MM.1S (cell line): ENCODE data around the gene CCNB1.
"Not testable (repeated sequence)": the region's sequence is repeated elsewhere in the genome, so short reads cannot be mapped to it uniquely, and the experiment has no call there.

ENCODE experiments used
- DNase-seq: peaks from one replicate; pipeline ENCODE4 v3.0.0-alpha.2; 2015
- H2AFZ ChIP-seq: fragments of 300-600 bp; sonication (generic); 2 replicates; pipeline ENCODE4 v1.6.0; 2016; ENCODE audit warnings: antibody characterized with exemption, low read length
- H3F3A ChIP-seq: fragments of 300-600 bp; sonication (generic); 2 replicates; pipeline ENCODE4 v1.6.1; 2016; ENCODE audit warnings: mild to moderate bottlenecking, antibody characterized with exemption, low read length, moderate library complexity, mixed read lengths; ENCODE audit not compliant: insufficient read depth
- H3K27ac ChIP-seq: fragments of 300-600 bp; sonication (generic); 2 replicates; pipeline ENCODE4 v1.5.1; 2016; ENCODE audit warnings: mild to moderate bottlenecking, low read length
- H3K27me3 ChIP-seq: fragments of 300-600 bp; sonication (generic); replicated peaks from 2 replicates; pipeline ENCODE4 v1.6.0; 2016; ENCODE audit warnings: low read length; ENCODE audit not compliant: insufficient read depth
- H3K36me3 ChIP-seq: fragments of 300-600 bp; sonication (generic); replicated peaks from 2 replicates; pipeline ENCODE4 v1.6.1; 2016; ENCODE audit warnings: mild to moderate bottlenecking, low read length, mixed read lengths; ENCODE audit not compliant: insufficient read depth
- H3K4me1 ChIP-seq: fragments of 300-600 bp; sonication (generic); 2 replicates; pipeline ENCODE4 v1.6.1; 2016; ENCODE audit warnings: low read length, mixed read lengths
- H3K4me2 ChIP-seq: fragments of 300-600 bp; sonication (generic); 2 replicates; pipeline ENCODE4 v1.6.0; 2016; ENCODE audit warnings: low read depth, low read length
- H3K4me3 ChIP-seq: fragments of 300-600 bp; sonication (generic); 2 replicates; pipeline ENCODE4 v1.5.1; 2016; ENCODE audit warnings: low read length, mixed read lengths
- H3K79me2 ChIP-seq: fragments of 300-600 bp; sonication (generic); 2 replicates; pipeline ENCODE4 v1.6.1; 2016; ENCODE audit warnings: mixed run types, low read length, mixed read lengths
- H3K9ac ChIP-seq: fragments of 300-600 bp; sonication (generic); 2 replicates; pipeline ENCODE4 v1.6.1; 2016; ENCODE audit warnings: low read length, mixed read lengths
- H3K9me2 ChIP-seq: fragments of 300-600 bp; sonication (generic); replicated peaks from 2 replicates; pipeline ENCODE4 v1.6.1; 2016; ENCODE audit warnings: mild to moderate bottlenecking, low read length, mixed read lengths; ENCODE audit not compliant: insufficient read depth
- H3K9me3 ChIP-seq: fragments of 300-600 bp; sonication (generic); replicated peaks from 2 replicates; pipeline ENCODE4 v1.6.1; 2016; ENCODE audit warnings: mild to moderate bottlenecking, low read length, mixed read lengths; ENCODE audit not compliant: insufficient read depth
- H4K20me1 ChIP-seq: fragments of 300-600 bp; sonication (generic); 2 replicates; pipeline ENCODE4 v1.6.1; 2016; ENCODE audit warnings: mild to moderate bottlenecking, low read length, moderate library complexity, mixed read lengths; ENCODE audit not compliant: insufficient read depth
- CTCF ChIP-seq: fragments of 300-600 bp; sonication (generic); IDR thresholded peaks from 2 replicates; pipeline ENCODE4 v1.5.1; 2016; ENCODE audit warnings: antibody characterized with exemption, low read length, mixed read lengths
- EZH2 ChIP-seq: fragments of 300-600 bp; sonication (generic); optimal IDR thresholded peaks from 2 replicates; pipeline ENCODE3; 2017; ENCODE audit warnings: low read depth, mild to moderate bottlenecking, antibody characterized with exemption, low read length, mixed read lengths
- EZH2phosphoT487 ChIP-seq: fragments of 300-600 bp; sonication (generic); IDR thresholded peaks from 2 replicates; pipeline ENCODE4 v1.6.1; 2018; ENCODE audit warnings: antibody characterized with exemption, low read length

The CCNB1 gene

GRCh38 chr5:69131304-69131703 lies 35.6 kb upstream of the CCNB1 start:
- Histone ChIP-seq H3K4me2 (no peak overlapping the region), H3K79me2 (no peaks in the 10 kb centered on the region), H3K9ac (no peak overlapping the region), H2AFZ (no peak overlapping the region), H3K9me3 (no peaks in the 10 kb centered on the region), H3K36me3 (peaks cover 7% of the 10 kb centered on the region; the same call in 1 of the 2 replicates), H4K20me1 (no peaks in the 10 kb centered on the region), H3K4me1 (no peaks in the 10 kb centered on the region), H3K27me3 (no peaks in the 10 kb centered on the region), H3K4me3 (no peak overlapping the region), H3K27ac (no peak overlapping the region), H3F3A (no peaks in the 10 kb centered on the region), H3K9me2 (no peaks in the 10 kb centered on the region)
- TF ChIP-seq EZH2 (no peak), CTCF (no peak), EZH2phosphoT487 (no peak)
- DNase-seq, result no peak

- no peak overlapping the region for H2AFZ ChIP-seq
- H3K9ac ChIP-seq, result no peak overlapping the region
- H3F3A ChIP-seq, result no peaks in the 10 kb centered on the region
- no peaks in the 10 kb centered on the region for H3K9me2 ChIP-seq
- no peak overlapping the region for H3K4me3 ChIP-seq
- no peaks in the 10 kb centered on the region; the same call in 1 of the 2 replicates for H3K36me3 ChIP-seq
- no peaks in the 10 kb centered on the region for H3K4me1 ChIP-seq
- H3K79me2 ChIP-seq, result no peaks in the 10 kb centered on the region
- no peaks in the 10 kb centered on the region for H3K9me3 ChIP-seq
- H4K20me1 ChIP-seq, result no peaks in the 10 kb centered on the region
- H3K4me2 ChIP-seq, result no peak overlapping the region
- H3K27me3 ChIP-seq, result no peaks in the 10 kb centered on the region
- no peak for DNase-seq
- H3K27ac ChIP-seq, result no peak overlapping the region
- TF ChIP-seq EZH2 (no peak), EZH2phosphoT487 (no peak), CTCF (no peak)
Measured at GRCh38 chr5:69134126-69134525, 32.8 kb upstream of the CCNB1 start.

GRCh38 chr5:69136293-69136692 lies 30.7 kb upstream of the CCNB1 start:
- DNase-seq, result no peak
- no peaks in the 10 kb centered on the region for H3K9me3 ChIP-seq
- no peaks in the 10 kb centered on the region for H3K4me1 ChIP-seq
- H3K9ac ChIP-seq, result no peak overlapping the region
- no peaks in the 10 kb centered on the region for H3K79me2 ChIP-seq
- H3K27ac ChIP-seq, result no peak overlapping the region
- no peaks in the 10 kb centered on the region for H3K9me2 ChIP-seq
- no peaks in the 10 kb centered on the region for H4K20me1 ChIP-seq
- no peaks in the 10 kb centered on the region for H3K27me3 ChIP-seq
- H3K36me3 ChIP-seq, result no peaks in the 10 kb centered on the region
- H3F3A ChIP-seq, result no peaks in the 10 kb centered on the region
- no peak overlapping the region for H3K4me2 ChIP-seq
- H2AFZ ChIP-seq, result no peak overlapping the region
- no peak overlapping the region for H3K4me3 ChIP-seq
- TF ChIP-seq CTCF (no peak), EZH2phosphoT487 (no peak), EZH2 (no peak)

GRCh38 chr5:69137208-69137607 lies 29.7 kb upstream of the CCNB1 start:
- H3K4me1 ChIP-seq, H4K20me1 ChIP-seq, H2AFZ ChIP-seq, H3K79me2 ChIP-seq, H3K27ac ChIP-seq, H3K36me3 ChIP-seq, H3K9ac ChIP-seq, DNase-seq, H3F3A ChIP-seq, H3K9me2 ChIP-seq, H3K4me3 ChIP-seq, H3K4me2 ChIP-seq, H3K27me3 ChIP-seq, H3K9me3 ChIP-seq: not testable (repeated sequence)
